Fibroblast of lung (primary cell): Measurements from ENCODE around the gene DRC3. TPM values are rescaled to one million over a fixed set of nuclear protein-coding genes. Genes with fewer than 3 reads are reported as not detected.

Source experiments
- DNase-seq, 2 donors: peaks; one replicate each; pipeline versions ENCODE4 v3.0.0 to v3.0.0-alpha.2; 2010; ENCODE audit warnings: low read depth in 2 of 2
- H2AFZ ChIP-seq: 2 replicates; pipeline ENCODE4 v1.5.1; 2012; ENCODE audit warnings: low read length, control low read depth, inconsistent platforms
- H3K27ac ChIP-seq: 2 replicates; pipeline ENCODE4 v1.5.1; 2011; ENCODE audit warnings: low read length, control low read depth; ENCODE audit not compliant: insufficient read depth
- H3K27me3 ChIP-seq: 2 replicates; pipeline ENCODE4 v1.5.1; 2011; ENCODE audit warnings: mild to moderate bottlenecking, low read length; ENCODE audit not compliant: control insufficient read depth, insufficient read depth
- H3K36me3 ChIP-seq: 2 replicates; pipeline ENCODE4 v1.5.1; 2011; ENCODE audit warnings: low read length; ENCODE audit not compliant: control insufficient read depth, insufficient read depth
- H3K4me1 ChIP-seq: 2 replicates; pipeline ENCODE4 v1.5.1; 2011; ENCODE audit warnings: low read length; ENCODE audit not compliant: control insufficient read depth, insufficient read depth; ENCODE audit errors: extremely low read depth
- H3K4me2 ChIP-seq: 2 replicates; pipeline ENCODE4 v1.5.1; 2011; ENCODE audit warnings: low read length, control low read depth; ENCODE audit not compliant: insufficient read depth; ENCODE audit errors: extremely low read depth
- H3K4me3 ChIP-seq, 4 experiments: fragments of 200-600 bp in 1 of 4; sonication (generic) in 1 of 4; replicated peaks in 1 of 4; 2 replicates each; pipeline ENCODE4 v1.5.1; 2011 to 2016; ENCODE audit warnings: low read length in 4 of 4, low read depth in 3 of 4, mild to moderate bottlenecking in 3 of 4, control low read depth in 2 of 4, inconsistent platforms in 1 of 4, mixed read lengths in 1 of 4; ENCODE audit not compliant: insufficient read depth in 1 of 4; ENCODE audit errors: control extremely low read depth in 1 of 4
- H3K79me2 ChIP-seq: 2 replicates; pipeline ENCODE4 v1.5.1; 2012; ENCODE audit warnings: mild to moderate bottlenecking, low read length, inconsistent platforms; ENCODE audit not compliant: control insufficient read depth, insufficient read depth
- H3K9ac ChIP-seq: 2 replicates; pipeline ENCODE4 v1.5.1; 2011; ENCODE audit warnings: mild to moderate bottlenecking, low read length, control low read depth; ENCODE audit not compliant: insufficient read depth
- H3K9me3 ChIP-seq: 2 replicates; pipeline ENCODE4 v1.5.1; 2012; ENCODE audit warnings: low read depth, low read length; ENCODE audit not compliant: control insufficient read depth, insufficient read depth
- H4K20me1 ChIP-seq: 2 replicates; pipeline ENCODE4 v1.5.1; 2011; ENCODE audit warnings: low read length; ENCODE audit not compliant: control insufficient read depth, insufficient read depth; ENCODE audit errors: extremely low read depth
- EZH2 ChIP-seq: IDR thresholded peaks from 2 replicates; pipeline ENCODE4 v1.5.1; 2012; ENCODE audit warnings: low read length, control low read depth, mild to moderate bottlenecking; ENCODE audit errors: missing control alignments
- polyA plus RNA-seq, 2 donors: library from polyadenylated mRNA; depleted of rRNA in 1 of 2; stranded (reverse) in 1 of 2; unstranded in 1 of 2; fragments of >200 nt; gene quantifications; 2 replicates each; pipeline ENCODE4 v1.2.1, GENCODE V29; 2011 to 2012; ENCODE audit warnings: missing spikeins in 1 of 2
- total RNA-seq: library from RNA; depleted of rRNA; stranded (reverse); fragments of >200 nt; gene quantifications from 2 replicates; pipeline ENCODE4 v1.2.1, GENCODE V29; 2014
- TF ChIP-seq, protein P1 (sequence below), 2 donors: IDR thresholded peaks in 1 of 2; conservative IDR thresholded peaks in 1 of 2; 1 replicate in 1 of 2; 2 replicates in 1 of 2; pipeline ENCODE4 v1.5.1; 2011 to 2012; ENCODE audit warnings: low read length in 2 of 2, control low read depth in 1 of 2, inconsistent platforms in 1 of 2, low read depth in 1 of 2, mild to moderate bottlenecking in 1 of 2

Gene DRC3
- total and polyA plus RNA-seq, 2 donors (not counting 1 experiment from before 2014, with no cell fraction given): 0.33 to 0.37 TPM

DNA sequence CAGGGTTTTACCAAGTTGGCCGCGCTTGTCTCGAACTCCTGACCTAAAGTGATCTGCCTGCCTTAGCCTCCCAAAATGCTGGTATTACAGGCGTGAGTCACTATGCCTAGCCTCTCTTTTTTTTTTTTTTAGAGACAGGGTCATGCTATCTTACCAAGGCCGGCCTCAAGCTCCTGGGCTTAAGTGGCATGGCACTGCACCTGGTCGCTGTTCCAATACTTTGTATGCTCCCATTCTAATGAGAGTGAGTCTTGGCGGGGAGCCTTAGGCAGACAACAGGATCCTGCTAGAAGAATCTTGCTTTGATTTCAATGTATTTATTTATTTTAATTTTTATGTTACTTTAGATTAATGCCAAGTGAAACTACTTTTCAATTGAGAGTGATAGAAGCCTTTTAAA lies 22.3 kb upstream of the DRC3 start:
- no peak overlapping the region for H3K27ac ChIP-seq
- H3K9ac ChIP-seq: no peak overlapping the region
- no peaks in the 10 kb centered on the region for H3K9me3 ChIP-seq
- no peak overlapping the region for H2AFZ ChIP-seq
- peaks cover 30% of the 10 kb centered on the region for H3K79me2 ChIP-seq
- H3K36me3 ChIP-seq: no peaks in the 10 kb centered on the region
- DNase-seq: no peak
- peaks cover 10% of the 10 kb centered on the region for H3K4me1 ChIP-seq
- no peak overlapping the region for H3K4me2 ChIP-seq
- H3K27me3 ChIP-seq: no peaks in the 10 kb centered on the region
- H3K4me3 ChIP-seq: no peak overlapping the region
- no peak for TF ChIP-seq EZH2
- TF ChIP-seq, protein P1, sequence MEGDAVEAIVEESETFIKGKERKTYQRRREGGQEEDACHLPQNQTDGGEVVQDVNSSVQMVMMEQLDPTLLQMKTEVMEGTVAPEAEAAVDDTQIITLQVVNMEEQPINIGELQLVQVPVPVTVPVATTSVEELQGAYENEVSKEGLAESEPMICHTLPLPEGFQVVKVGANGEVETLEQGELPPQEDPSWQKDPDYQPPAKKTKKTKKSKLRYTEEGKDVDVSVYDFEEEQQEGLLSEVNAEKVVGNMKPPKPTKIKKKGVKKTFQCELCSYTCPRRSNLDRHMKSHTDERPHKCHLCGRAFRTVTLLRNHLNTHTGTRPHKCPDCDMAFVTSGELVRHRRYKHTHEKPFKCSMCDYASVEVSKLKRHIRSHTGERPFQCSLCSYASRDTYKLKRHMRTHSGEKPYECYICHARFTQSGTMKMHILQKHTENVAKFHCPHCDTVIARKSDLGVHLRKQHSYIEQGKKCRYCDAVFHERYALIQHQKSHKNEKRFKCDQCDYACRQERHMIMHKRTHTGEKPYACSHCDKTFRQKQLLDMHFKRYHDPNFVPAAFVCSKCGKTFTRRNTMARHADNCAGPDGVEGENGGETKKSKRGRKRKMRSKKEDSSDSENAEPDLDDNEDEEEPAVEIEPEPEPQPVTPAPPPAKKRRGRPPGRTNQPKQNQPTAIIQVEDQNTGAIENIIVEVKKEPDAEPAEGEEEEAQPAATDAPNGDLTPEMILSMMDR (conservative IDR thresholded peaks at IDR 0.05 in 1 of 2, IDR thresholded peaks at IDR 0.05 in 1 of 2; ENCODE audit: low read depth in 1 of 2, low read length in 2 of 2): no peak
- no peaks in the 10 kb centered on the region for H4K20me1 ChIP-seq

DNA sequence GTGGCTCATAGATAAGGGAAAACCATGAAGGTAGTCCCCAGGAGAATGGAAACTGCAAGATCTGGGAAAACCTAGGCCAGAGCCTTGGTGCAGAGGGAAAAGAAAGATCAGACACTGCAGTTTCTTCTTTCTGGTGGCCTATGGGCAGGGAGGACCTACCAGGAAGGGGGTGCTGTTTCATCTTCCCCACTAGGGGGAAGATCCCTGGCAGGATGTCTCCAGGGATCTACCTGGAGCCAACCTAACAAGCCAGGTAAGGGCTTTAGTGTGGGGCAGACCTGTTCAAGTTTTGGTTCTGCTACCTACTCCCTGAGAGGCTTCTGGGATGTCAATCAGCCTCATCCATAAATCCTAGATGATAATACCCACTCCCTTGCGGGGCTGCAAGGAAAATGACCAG lies 21.9 kb upstream of the DRC3 start:
- H3K27ac ChIP-seq: no peak overlapping the region
- no peak overlapping the region for H3K4me2 ChIP-seq
- H2AFZ ChIP-seq: no peak overlapping the region
- no peaks in the 10 kb centered on the region for H4K20me1 ChIP-seq
- H3K79me2 ChIP-seq: peaks cover 35% of the 10 kb centered on the region
- H3K4me3 ChIP-seq: no peak overlapping the region
- TF ChIP-seq EZH2: no peak
- TF ChIP-seq, protein P1 (conservative IDR thresholded peaks at IDR 0.05 in 1 of 2, IDR thresholded peaks at IDR 0.05 in 1 of 2; ENCODE audit: low read depth in 1 of 2, low read length in 2 of 2): peak in 1 of 2 donors; percentile 10
- no peaks in the 10 kb centered on the region for H3K36me3 ChIP-seq
- peaks cover 10% of the 10 kb centered on the region for H3K4me1 ChIP-seq
- no peak for DNase-seq
- H3K9me3 ChIP-seq: no peaks in the 10 kb centered on the region
- no peak overlapping the region for H3K9ac ChIP-seq
- no peaks in the 10 kb centered on the region for H3K27me3 ChIP-seq

DNA sequence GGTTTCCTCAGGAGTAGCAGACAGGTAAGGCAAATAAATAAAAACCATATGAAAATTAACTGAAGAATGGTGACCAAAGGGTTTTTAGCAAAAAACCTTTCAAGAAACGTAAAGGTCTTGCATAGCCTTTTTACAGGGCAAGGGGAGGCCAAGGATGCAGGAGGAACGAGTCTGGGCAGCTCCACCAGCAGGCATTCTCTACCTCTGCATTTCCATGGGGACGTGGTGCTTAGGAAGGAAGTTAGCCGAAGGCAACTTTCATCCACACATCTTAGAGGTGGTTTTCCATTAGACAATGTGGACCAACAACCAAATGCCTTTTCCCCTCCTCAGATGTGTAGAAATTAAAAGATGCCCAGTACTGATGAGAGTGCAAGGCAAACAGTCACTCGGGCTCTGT lies 21.1 kb upstream of the DRC3 start:
- H4K20me1 ChIP-seq: no peaks in the 10 kb centered on the region
- no peak overlapping the region for H3K4me2 ChIP-seq
- DNase-seq: no peak
- H3K9me3 ChIP-seq: no peaks in the 10 kb centered on the region
- H3K4me3 ChIP-seq: no peak overlapping the region
- H3K27ac ChIP-seq: no peak overlapping the region
- TF ChIP-seq, protein P1 (conservative IDR thresholded peaks at IDR 0.05 in 1 of 2, IDR thresholded peaks at IDR 0.05 in 1 of 2; ENCODE audit: low read depth in 1 of 2, low read length in 2 of 2): no peak
- TF ChIP-seq EZH2: no peak
- no peak overlapping the region for H3K9ac ChIP-seq
- H3K36me3 ChIP-seq: no peaks in the 10 kb centered on the region
- H3K27me3 ChIP-seq: no peaks in the 10 kb centered on the region
- no peak overlapping the region for H2AFZ ChIP-seq
- H3K4me1 ChIP-seq: peaks cover 10% of the 10 kb centered on the region
- peaks cover 40% of the 10 kb centered on the region for H3K79me2 ChIP-seq
